HepG2 (cell line): Measurements from ENCODE around the gene GRAMD1A. TPM values are rescaled to one million over a fixed set of nuclear protein-coding genes. Genes with fewer than 3 reads are reported as not detected.

ENCODE experiments used
- ATAC-seq: fragments of 200-7000 bp; cut with Tn5 transposase; 3 replicates; pipeline ENCODE4 v1.9.1; 2020; ENCODE audit warnings: mild to moderate bottlenecking, moderate library complexity
- BruUV-seq: library from RNA; stranded (reverse); fragments of 400-500 nt; replicated peaks from 2 replicates; lab custom pipeline; 2021; lab: Mats Ljungman, UMichigan
- CTCF ChIA-PET: fragments of 300-600 bp; formaldehyde crosslinking; extraction: SDS; loops from one replicate; lab custom pipeline; 2021; ENCODE audit warnings: low total read pairs, inconsistent platforms, low intra/inter-chr PET ratio; lab: Yijun Ruan, JAX
- POLR2A ChIA-PET: fragments of 350-600 bp; sonication (Branson Sonifier 250); formaldehyde crosslinking; loops from one replicate; lab custom pipeline; 2020; ENCODE audit warnings: antibody characterized with exemption, inconsistent platforms; lab: Yijun Ruan, JAX
- DNase-seq: peaks from one replicate; pipeline ENCODE4 v3.0.0-alpha.2; 2015; ENCODE audit warnings: low spot score
- FAIRE-seq: peaks from 3 replicates; lab custom pipeline; 2011; peaks lifted over from hg19 to GRCh38; lab: Jason Lieb, UNC
- H2AFZ ChIP-seq: one replicate; pipeline ENCODE4 v1.6.1; 2011; ENCODE audit warnings: low read length, inconsistent platforms
- H3K27ac ChIP-seq: fragments of 300-600 bp; 3 replicates; pipeline ENCODE4 v1.8.0; 2011; ENCODE audit warnings: mixed run types, mild to moderate bottlenecking, mixed read lengths, low read length, inconsistent platforms; ENCODE audit not compliant: insufficient read depth; ENCODE audit errors: extremely low read length
- H3K27me3 ChIP-seq, 2 experiments: fragments of 200-600 bp in 1 of 2; 2 replicates in 1 of 2; 3 replicates in 1 of 2; pipeline versions ENCODE4 v1.6.0 to v1.8.0; 2011; ENCODE audit warnings: low read length in 2 of 2, mild to moderate bottlenecking in 2 of 2, moderate library complexity in 2 of 2, inconsistent platforms in 1 of 2; ENCODE audit not compliant: insufficient read depth in 2 of 2, control insufficient read depth in 1 of 2
- H3K36me3 ChIP-seq, 2 experiments: fragments of 200-600 bp in 1 of 2; replicated peaks in 1 of 2; 2 replicates in 1 of 2; 3 replicates in 1 of 2; pipeline versions ENCODE4 v1.5.1 to v1.8.0; 2011; ENCODE audit warnings: low read length in 2 of 2, inconsistent platforms in 1 of 2; ENCODE audit not compliant: insufficient read depth in 2 of 2, control insufficient read depth in 1 of 2
- H3K4me1 ChIP-seq: 2 replicates; pipeline ENCODE4 v1.5.1; 2012; ENCODE audit warnings: low read length, inconsistent platforms; ENCODE audit not compliant: insufficient read depth
- H3K4me2 ChIP-seq: 2 replicates; pipeline ENCODE4 v1.6.0; 2011; ENCODE audit warnings: low read depth, low read length, inconsistent platforms
- H3K4me3 ChIP-seq, 3 experiments: fragments of 200-600 bp in 1 of 3; sonication (generic), shearing (Covaris generic) in 1 of 3; replicated peaks in 1 of 3; 2 replicates each; pipeline ENCODE4 v1.5.1; 2011 to 2016; ENCODE audit warnings: low read length in 3 of 3, inconsistent platforms in 2 of 3, low read depth in 2 of 3, mild to moderate bottlenecking in 2 of 3, control low read depth in 1 of 3, mixed read lengths in 1 of 3; ENCODE audit not compliant: insufficient read depth in 1 of 3
- H3K79me2 ChIP-seq: one replicate; pipeline ENCODE4 v1.6.1; 2011; ENCODE audit warnings: low read length, inconsistent platforms; ENCODE audit not compliant: insufficient read depth
- H3K9ac ChIP-seq: 2 replicates; pipeline ENCODE4 v1.6.0; 2011; ENCODE audit warnings: mild to moderate bottlenecking, low read depth, low read length, inconsistent platforms; ENCODE audit not compliant: insufficient read depth
- H3K9me3 ChIP-seq: 2 replicates; pipeline ENCODE4 v1.5.1; 2012; ENCODE audit warnings: mild to moderate bottlenecking, low read length
- H4K20me1 ChIP-seq: 2 replicates; pipeline ENCODE4 v1.6.0; 2011; ENCODE audit warnings: inconsistent platforms, mild to moderate bottlenecking, low read length, moderate library complexity; ENCODE audit not compliant: insufficient read depth
- AKAP8 ChIP-seq: sonication (generic); formaldehyde crosslinking; IDR thresholded peaks from 2 replicates; pipeline ENCODE4 v1.5.1; 2020; ENCODE audit warnings: mild to moderate bottlenecking, missing genetic modification reagents
- CHCHD3 ChIP-seq: sonication (generic); formaldehyde crosslinking; IDR thresholded peaks from 2 replicates; pipeline ENCODE4 v1.8.0; 2022; ENCODE audit warnings: mild to moderate bottlenecking, missing genetic modification reagents, moderate library complexity
- DMAP1 ChIP-seq: IDR thresholded peaks from 2 replicates; pipeline ENCODE4 v1.6.1; 2016
- GABPB1 ChIP-seq: IDR thresholded peaks from 2 replicates; pipeline ENCODE4 v1.6.1; 2016; ENCODE audit warnings: mild to moderate bottlenecking, missing genetic modification reagents, moderate library complexity, missing compliant biosample characterization
- HDAC1 ChIP-seq: sonication (generic); formaldehyde crosslinking; IDR thresholded peaks from 2 replicates; pipeline ENCODE4 v1.5.1; 2020; ENCODE audit warnings: mild to moderate bottlenecking, missing genetic modification reagents
- HOXA5 ChIP-seq: sonication (generic); formaldehyde crosslinking; IDR thresholded peaks from 2 replicates; pipeline ENCODE4 v1.4.0; 2020; ENCODE audit warnings: missing genetic modification reagents
- IKZF1 ChIP-seq: fragments of 450-650 bp; IDR thresholded peaks from 2 replicates; pipeline ENCODE4 v1.7.1; 2016
- KLF16 ChIP-seq, 2 experiments: sonication (generic) in 1 of 2; formaldehyde crosslinking in 1 of 2; IDR thresholded peaks; 2 replicates each; pipeline versions ENCODE4 v1.6.1 to v1.8.0; 2016 to 2023; ENCODE audit warnings: missing genetic modification reagents in 2 of 2, missing compliant biosample characterization in 1 of 2
- MED1 ChIP-seq: sonication (generic); formaldehyde crosslinking; IDR thresholded peaks from 2 replicates; pipeline ENCODE4 v1.4.0; 2020; ENCODE audit warnings: missing genetic modification reagents
- RBFOX2 ChIP-seq: fragments of 200-400 bp; formaldehyde crosslinking; IDR thresholded peaks from 2 replicates; pipeline ENCODE4 v1.6.1; 2017; ENCODE audit warnings: low read depth, mild to moderate bottlenecking, low read length
- TCF7 ChIP-seq: sonication (generic); IDR thresholded peaks from 2 replicates; pipeline ENCODE4 v1.6.1; 2016; ENCODE audit warnings: antibody characterized with exemption, low read depth
- ZBTB8A ChIP-seq: sonication (generic); formaldehyde crosslinking; IDR thresholded peaks from 2 replicates; pipeline ENCODE4 v1.4.0; 2020; ENCODE audit warnings: mild to moderate bottlenecking, low read depth, missing genetic modification reagents, borderline replicate concordance
- ZFP90 ChIP-seq: sonication (generic); formaldehyde crosslinking; IDR thresholded peaks from 2 replicates; pipeline ENCODE4 v1.8.0; 2022; ENCODE audit warnings: missing genetic modification reagents, mild to moderate bottlenecking, inconsistent platforms, borderline replicate concordance
- ZNF138 ChIP-seq: sonication (generic); formaldehyde crosslinking; IDR thresholded peaks from 2 replicates; pipeline ENCODE4 v1.5.0; 2020; ENCODE audit warnings: mild to moderate bottlenecking, low read depth, missing genetic modification reagents
- ZNF274 ChIP-seq: sonication (generic); formaldehyde crosslinking; IDR thresholded peaks from 2 replicates; pipeline ENCODE4 v1.5.1; 2020; ENCODE audit warnings: mild to moderate bottlenecking, missing genetic modification reagents
- ZNF329 ChIP-seq: sonication (generic); formaldehyde crosslinking; IDR thresholded peaks from 2 replicates; pipeline ENCODE4 v1.9.0; 2021; ENCODE audit warnings: low read depth, mild to moderate bottlenecking, missing genetic modification reagents
- ZNF431 ChIP-seq: sonication (generic); formaldehyde crosslinking; IDR thresholded peaks from 2 replicates; pipeline ENCODE4 v1.9.0; 2022; ENCODE audit warnings: missing genetic modification reagents, low read depth, mild to moderate bottlenecking, borderline replicate concordance
- ZNF605 ChIP-seq: sonication (generic); formaldehyde crosslinking; IDR thresholded peaks from 2 replicates; pipeline ENCODE4 v1.8.0; 2022; ENCODE audit warnings: mild to moderate bottlenecking, missing genetic modification reagents
- WGBS: methylation state at CpG from one replicate; pipeline ENCODE4 v1.1.6; 2017; ENCODE audit warnings: low lambda C conversion rate; 5-methylcytosine and 5-hydroxymethylcytosine counted together
- in situ Hi-C: cut with HindIII; loops from 2 replicates; pipeline ENCODE4 v1.10.0; 2017; ENCODE audit warnings: low pct_unique_long_range_greater_than_20kb; ENCODE audit not compliant: extremely low pct_ligation_motif_present
- intact Hi-C: fragments of 100-400 bp; cut with micrococcal nuclease; formaldehyde crosslinking; loops from one replicate; pipeline ENCODE4 v1.10.0; 2022; ENCODE audit not compliant: unreplicated experiment
- polyA plus RNA-seq, 8 experiments: library from polyadenylated mRNA; depleted of rRNA in 3 of 8; stranded (reverse) in 7 of 8; unstranded in 1 of 8; fragments of >200 nt; fragmentation: Illumina TruSeq in 4 of 8; extraction: Trizol in 4 of 8; gene quantifications; 2 replicates each; pipeline versions ENCODE4 v1.2.1 to v1.2.3, GENCODE V29; 2011 to 2016; ENCODE audit warnings: low read depth in 4 of 8, missing spikeins in 1 of 8, mixed read lengths in 1 of 8; ENCODE audit not compliant: insufficient read depth in 1 of 8
- total RNA-seq, 5 experiments: library from RNA; depleted of rRNA; stranded (reverse); fragments of >200 nt; fragmentation: Illumina TruSeq; extraction: Trizol; gene quantifications; 2 replicates each; pipeline ENCODE4 v1.2.3, GENCODE V29; 2016; ENCODE audit warnings: low read depth in 1 of 5
- TF ChIP-seq, protein P1 (sequence below): sonication (generic); formaldehyde crosslinking; IDR thresholded peaks from 2 replicates; pipeline ENCODE4 v1.4.0; 2020; ENCODE audit warnings: missing genetic modification reagents
- TF ChIP-seq, protein P2 (sequence below): sonication (generic); formaldehyde crosslinking; IDR thresholded peaks from 2 replicates; pipeline ENCODE4 v1.4.0; 2020; ENCODE audit warnings: missing genetic modification reagents

The GRAMD1A gene
- total and polyA plus RNA-seq, 2 of the 13 experiments (the other 11 are each of a cell fraction or from before 2014, with no cell fraction given): 14.7 to 181 TPM

DNA sequence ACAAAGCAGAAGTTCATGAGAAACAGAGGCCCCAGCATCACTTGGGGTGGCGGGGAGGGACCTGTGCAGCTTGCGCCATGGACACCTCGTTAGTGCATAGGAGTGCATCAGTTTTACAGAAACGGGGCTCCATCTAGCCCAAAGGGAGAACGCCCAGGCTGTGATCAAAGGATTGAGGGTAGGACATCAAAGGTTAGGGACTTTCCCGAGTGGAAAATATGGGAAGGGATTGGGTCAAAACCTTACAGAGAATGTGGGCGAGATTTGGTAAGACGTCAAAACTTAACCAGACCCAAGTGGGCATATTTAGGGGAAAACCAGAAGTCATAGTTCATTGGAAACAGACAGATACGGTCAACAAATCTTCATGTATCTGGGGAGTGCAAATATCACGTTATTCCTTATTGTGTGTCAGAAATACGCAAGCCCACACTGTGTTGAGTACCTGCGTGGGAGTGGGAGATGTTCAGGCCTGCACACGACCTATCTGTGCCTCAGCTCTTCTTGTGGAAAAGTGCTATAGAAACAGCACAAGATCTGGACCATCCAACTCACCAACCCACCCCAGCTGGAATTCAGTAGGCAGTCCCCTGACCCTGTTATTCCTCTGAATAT lies 9.4 kb upstream of the GRAMD1A start:
- H4K20me1 ChIP-seq: no peaks in the 10 kb centered on the region
- H3K9ac ChIP-seq: no peak overlapping the region
- no peak overlapping the region for H3K27ac ChIP-seq
- CTCF ChIA-PET: no interaction called here
- H3K4me1 ChIP-seq: peaks cover 44% of the 10 kb centered on the region
- FAIRE-seq: no peak
- H3K9me3 ChIP-seq: no peaks in the 10 kb centered on the region
- ATAC-seq: no peak
- in situ Hi-C loops (no loop called here), intact Hi-C loops (no loop called here)
- H3K27me3 ChIP-seq: peaks cover 0 to 17% of the 10 kb centered on the region in 2 experiments; a peak in 3 of 5 replicates
- H2AFZ ChIP-seq: no peak overlapping the region
- H3K4me2 ChIP-seq: no peak overlapping the region
- no peaks in the 10 kb centered on the region for H3K36me3 ChIP-seq
- H3K4me3 ChIP-seq: no peak overlapping the region
- POLR2A ChIA-PET: no interaction called here
- BruUV-seq: no TSS peak
- DNase-seq: no peak
- 16% methylated on average over 13 of the region's 13 CpGs for WGBS
- no peak for TF ChIP-seq ZNF605 (CRISPR knock-in tag)
- TF ChIP-seq DMAP1 (CRISPR knock-in tag): no peak
- TF ChIP-seq TCF7: no peak
- no peak for TF ChIP-seq GABPB1 (CRISPR knock-in tag)
- TF ChIP-seq ZBTB8A (CRISPR knock-in tag): no peak
- TF ChIP-seq AKAP8 (CRISPR knock-in tag): no peak
- TF ChIP-seq ZNF329 (CRISPR knock-in tag): no peak
- TF ChIP-seq, protein P1, sequence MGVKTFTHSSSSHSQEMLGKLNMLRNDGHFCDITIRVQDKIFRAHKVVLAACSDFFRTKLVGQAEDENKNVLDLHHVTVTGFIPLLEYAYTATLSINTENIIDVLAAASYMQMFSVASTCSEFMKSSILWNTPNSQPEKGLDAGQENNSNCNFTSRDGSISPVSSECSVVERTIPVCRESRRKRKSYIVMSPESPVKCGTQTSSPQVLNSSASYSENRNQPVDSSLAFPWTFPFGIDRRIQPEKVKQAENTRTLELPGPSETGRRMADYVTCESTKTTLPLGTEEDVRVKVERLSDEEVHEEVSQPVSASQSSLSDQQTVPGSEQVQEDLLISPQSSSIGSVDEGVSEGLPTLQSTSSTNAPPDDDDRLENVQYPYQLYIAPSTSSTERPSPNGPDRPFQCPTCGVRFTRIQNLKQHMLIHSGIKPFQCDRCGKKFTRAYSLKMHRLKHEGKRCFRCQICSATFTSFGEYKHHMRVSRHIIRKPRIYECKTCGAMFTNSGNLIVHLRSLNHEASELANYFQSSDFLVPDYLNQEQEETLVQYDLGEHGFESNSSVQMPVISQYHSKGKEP (CRISPR knock-in tag): no peak
- no peak for TF ChIP-seq ZNF138 (CRISPR knock-in tag)
- TF ChIP-seq IKZF1: no peak
- TF ChIP-seq CHCHD3 (CRISPR knock-in tag): no peak
- no peak for TF ChIP-seq ZNF431
- no peak for TF ChIP-seq ZNF274 (CRISPR knock-in tag)
- TF ChIP-seq HOXA5 (CRISPR knock-in tag): no peak
- no peak for TF ChIP-seq MED1 (CRISPR knock-in tag)
- no peak for TF ChIP-seq ZFP90 (CRISPR knock-in tag)
- no peak for TF ChIP-seq RBFOX2
- TF ChIP-seq KLF16 (CRISPR knock-in tag; IDR thresholded peaks at IDR 0.05): no peak
- TF ChIP-seq, protein P2, sequence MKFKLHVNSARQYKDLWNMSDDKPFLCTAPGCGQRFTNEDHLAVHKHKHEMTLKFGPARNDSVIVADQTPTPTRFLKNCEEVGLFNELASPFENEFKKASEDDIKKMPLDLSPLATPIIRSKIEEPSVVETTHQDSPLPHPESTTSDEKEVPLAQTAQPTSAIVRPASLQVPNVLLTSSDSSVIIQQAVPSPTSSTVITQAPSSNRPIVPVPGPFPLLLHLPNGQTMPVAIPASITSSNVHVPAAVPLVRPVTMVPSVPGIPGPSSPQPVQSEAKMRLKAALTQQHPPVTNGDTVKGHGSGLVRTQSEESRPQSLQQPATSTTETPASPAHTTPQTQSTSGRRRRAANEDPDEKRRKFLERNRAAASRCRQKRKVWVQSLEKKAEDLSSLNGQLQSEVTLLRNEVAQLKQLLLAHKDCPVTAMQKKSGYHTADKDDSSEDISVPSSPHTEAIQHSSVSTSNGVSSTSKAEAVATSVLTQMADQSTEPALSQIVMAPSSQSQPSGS: no peak
- no peak for TF ChIP-seq HDAC1 (CRISPR knock-in tag)
- H3K79me2 ChIP-seq: no peaks in the 10 kb centered on the region
